WTC11 (cell line): Measurements from ENCODE around the gene BDH1.

Experiments
- CBFB ChIP-seq: sonication (generic); formaldehyde crosslinking; IDR thresholded peaks from 2 replicates; pipeline ENCODE4 v1.8.1; 2022; ENCODE audit warnings: mild to moderate bottlenecking, low read depth, missing genetic modification reagents
- CTCF ChIP-seq: fragments of 200-600 bp; IDR thresholded peaks from 2 replicates; pipeline ENCODE4 v1.8.0; 2022; ENCODE audit warnings: antibody characterized with exemption
- FOXK1 ChIP-seq: sonication (generic); formaldehyde crosslinking; IDR thresholded peaks from 2 replicates; pipeline ENCODE4 v1.8.0; 2022; ENCODE audit warnings: mild to moderate bottlenecking, moderate library complexity, missing genetic modification reagents
- GABPB1 ChIP-seq: sonication (generic); formaldehyde crosslinking; IDR thresholded peaks from 2 replicates; pipeline ENCODE4 v1.8.1; 2023; ENCODE audit warnings: mild to moderate bottlenecking, missing genetic modification reagents
- MXD4 ChIP-seq: fragments of 250-450 bp; sonication (Bioruptor Pico); IDR thresholded peaks from 2 replicates; pipeline ENCODE4 v1.8.0; 2021; ENCODE audit warnings: mild to moderate bottlenecking, moderate library complexity, borderline replicate concordance
- RELA ChIP-seq: sonication (generic); formaldehyde crosslinking; IDR thresholded peaks from 2 replicates; pipeline ENCODE4 v1.8.1; 2022; ENCODE audit warnings: missing genetic modification reagents, mild to moderate bottlenecking, borderline replicate concordance
- ZNF416 ChIP-seq: fragments of 250-450 bp; sonication (Bioruptor Pico); IDR thresholded peaks from 2 replicates; pipeline ENCODE4 v1.9.0; 2021; ENCODE audit warnings: mild to moderate bottlenecking, inconsistent platforms
- TF ChIP-seq, protein P1 (sequence below): sonication (generic); formaldehyde crosslinking; IDR thresholded peaks from 2 replicates; pipeline ENCODE4 v1.8.0; 2022; ENCODE audit warnings: missing genetic modification reagents

DNA sequence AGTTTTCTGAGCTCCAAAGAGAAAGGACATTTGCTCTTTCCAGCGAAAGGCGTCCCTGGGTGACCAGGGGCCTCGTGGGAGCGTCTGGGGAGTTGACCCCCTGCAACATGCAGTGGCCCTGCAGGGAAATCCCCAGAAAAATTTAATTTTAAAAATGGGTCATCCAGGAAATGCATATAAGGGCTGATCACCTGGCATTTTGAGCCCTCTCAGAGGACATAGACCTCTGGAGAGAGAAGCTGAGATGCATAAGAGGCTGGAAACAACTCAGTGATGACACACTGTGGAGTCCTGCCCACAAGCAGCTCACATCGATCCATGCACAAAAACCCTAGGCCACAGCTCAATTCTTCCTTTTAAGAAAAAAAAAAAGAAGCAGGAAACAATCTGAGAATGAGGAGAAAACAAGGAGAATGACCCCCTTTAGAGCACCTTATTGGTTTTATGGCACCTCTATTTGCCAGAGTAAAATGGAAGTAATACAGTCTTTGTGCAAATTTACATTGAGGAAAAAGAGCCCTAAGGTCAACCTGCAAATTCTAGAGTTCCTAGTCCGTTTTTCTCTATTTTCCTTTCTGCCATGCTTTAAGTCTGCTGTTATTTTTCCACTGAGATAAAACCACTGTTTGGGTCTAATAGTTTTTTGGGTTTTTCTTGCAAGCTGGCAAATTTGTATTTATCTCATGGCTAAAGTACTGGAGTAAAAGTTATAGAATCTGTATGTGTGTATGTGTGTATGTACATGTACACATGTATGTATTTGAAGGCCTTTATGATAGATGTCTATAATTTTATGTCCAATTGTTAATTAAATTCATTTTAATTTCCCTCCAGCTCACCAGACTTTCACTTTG lies 6.9 kb upstream of the BDH1 start:
- TF ChIP-seq GABPB1 (CRISPR knock-in tag) (no peak), CTCF (no peak), ZNF416 (no peak), CBFB (CRISPR knock-in tag) (no peak), MXD4 (CRISPR knock-in tag) (no peak), RELA (CRISPR knock-in tag) (no peak), FOXK1 (CRISPR knock-in tag) (no peak)
- TF ChIP-seq, protein P1, sequence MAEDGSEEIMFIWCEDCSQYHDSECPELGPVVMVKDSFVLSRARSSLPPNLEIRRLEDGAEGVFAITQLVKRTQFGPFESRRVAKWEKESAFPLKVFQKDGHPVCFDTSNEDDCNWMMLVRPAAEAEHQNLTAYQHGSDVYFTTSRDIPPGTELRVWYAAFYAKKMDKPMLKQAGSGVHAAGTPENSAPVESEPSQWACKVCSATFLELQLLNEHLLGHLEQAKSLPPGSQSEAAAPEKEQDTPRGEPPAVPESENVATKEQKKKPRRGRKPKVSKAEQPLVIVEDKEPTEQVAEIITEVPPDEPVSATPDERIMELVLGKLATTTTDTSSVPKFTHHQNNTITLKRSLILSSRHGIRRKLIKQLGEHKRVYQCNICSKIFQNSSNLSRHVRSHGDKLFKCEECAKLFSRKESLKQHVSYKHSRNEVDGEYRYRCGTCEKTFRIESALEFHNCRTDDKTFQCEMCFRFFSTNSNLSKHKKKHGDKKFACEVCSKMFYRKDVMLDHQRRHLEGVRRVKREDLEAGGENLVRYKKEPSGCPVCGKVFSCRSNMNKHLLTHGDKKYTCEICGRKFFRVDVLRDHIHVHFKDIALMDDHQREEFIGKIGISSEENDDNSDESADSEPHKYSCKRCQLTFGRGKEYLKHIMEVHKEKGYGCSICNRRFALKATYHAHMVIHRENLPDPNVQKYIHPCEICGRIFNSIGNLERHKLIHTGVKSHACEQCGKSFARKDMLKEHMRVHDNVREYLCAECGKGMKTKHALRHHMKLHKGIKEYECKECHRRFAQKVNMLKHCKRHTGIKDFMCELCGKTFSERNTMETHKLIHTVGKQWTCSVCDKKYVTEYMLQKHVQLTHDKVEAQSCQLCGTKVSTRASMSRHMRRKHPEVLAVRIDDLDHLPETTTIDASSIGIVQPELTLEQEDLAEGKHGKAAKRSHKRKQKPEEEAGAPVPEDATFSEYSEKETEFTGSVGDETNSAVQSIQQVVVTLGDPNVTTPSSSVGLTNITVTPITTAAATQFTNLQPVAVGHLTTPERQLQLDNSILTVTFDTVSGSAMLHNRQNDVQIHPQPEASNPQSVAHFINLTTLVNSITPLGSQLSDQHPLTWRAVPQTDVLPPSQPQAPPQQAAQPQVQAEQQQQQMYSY (CRISPR knock-in tag): no peak
